Thyroid gland (tissue), 4 donors: ENCODE results near the gene DLK1.

ENCODE experiments used
- POLR2A ChIP-seq, 2 donors: fragments of 450-650 bp; IDR thresholded peaks; one replicate each; pipeline ENCODE4 v1.6.1; 2017; ENCODE audit warnings: antibody characterized with exemption in 2 of 2, mild to moderate bottlenecking in 2 of 2, moderate library complexity in 1 of 2
- TF ChIP-seq, protein P1 (sequence below), 6 experiments: fragments of 200-600 bp in 3 of 6; fragments of 450-650 bp in 3 of 6; sonication (generic) in 3 of 6; IDR thresholded peaks; one replicate each; pipeline ENCODE4 v1.5.1; 2016 to 2019; ENCODE audit warnings: antibody characterized with exemption in 6 of 6, mild to moderate bottlenecking in 2 of 6, inconsistent platforms in 1 of 6, moderate library complexity in 1 of 6

DNA sequence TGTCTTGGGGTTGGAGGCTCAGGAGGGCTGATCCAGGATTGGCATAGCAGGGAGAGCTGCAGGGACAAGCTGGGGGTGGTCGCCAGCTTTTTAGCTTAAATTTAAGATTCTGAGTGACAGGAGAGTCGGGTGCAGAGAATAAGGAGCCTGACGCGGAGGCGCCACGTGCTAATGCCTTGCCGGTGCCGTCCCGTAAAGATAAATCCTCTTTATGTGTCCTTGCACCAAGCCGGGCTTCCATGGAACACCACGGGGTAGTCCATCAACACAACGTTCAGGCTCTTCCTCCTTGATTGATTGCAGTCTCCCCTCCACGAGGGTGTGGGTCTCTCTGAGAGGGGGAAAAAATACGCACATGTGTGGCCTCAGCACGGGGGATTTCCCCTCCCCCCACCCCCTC is 3.9 kb downstream of the DLK1 start:
- TF ChIP-seq, protein P1, sequence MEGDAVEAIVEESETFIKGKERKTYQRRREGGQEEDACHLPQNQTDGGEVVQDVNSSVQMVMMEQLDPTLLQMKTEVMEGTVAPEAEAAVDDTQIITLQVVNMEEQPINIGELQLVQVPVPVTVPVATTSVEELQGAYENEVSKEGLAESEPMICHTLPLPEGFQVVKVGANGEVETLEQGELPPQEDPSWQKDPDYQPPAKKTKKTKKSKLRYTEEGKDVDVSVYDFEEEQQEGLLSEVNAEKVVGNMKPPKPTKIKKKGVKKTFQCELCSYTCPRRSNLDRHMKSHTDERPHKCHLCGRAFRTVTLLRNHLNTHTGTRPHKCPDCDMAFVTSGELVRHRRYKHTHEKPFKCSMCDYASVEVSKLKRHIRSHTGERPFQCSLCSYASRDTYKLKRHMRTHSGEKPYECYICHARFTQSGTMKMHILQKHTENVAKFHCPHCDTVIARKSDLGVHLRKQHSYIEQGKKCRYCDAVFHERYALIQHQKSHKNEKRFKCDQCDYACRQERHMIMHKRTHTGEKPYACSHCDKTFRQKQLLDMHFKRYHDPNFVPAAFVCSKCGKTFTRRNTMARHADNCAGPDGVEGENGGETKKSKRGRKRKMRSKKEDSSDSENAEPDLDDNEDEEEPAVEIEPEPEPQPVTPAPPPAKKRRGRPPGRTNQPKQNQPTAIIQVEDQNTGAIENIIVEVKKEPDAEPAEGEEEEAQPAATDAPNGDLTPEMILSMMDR (IDR thresholded peaks at IDR 0.05): no peak
- no peak for TF ChIP-seq POLR2A (IDR thresholded peaks at IDR 0.05)
